Islet of Langerhans (tissue), 1 donor: ENCODE results near the gene CTPS2.

Experiments
- FAIRE-seq: peaks from one replicate; lab custom pipeline; 2011; peaks lifted over from hg19 to GRCh38; lab: Jason Lieb, UNC

Gene CTPS2

DNA sequence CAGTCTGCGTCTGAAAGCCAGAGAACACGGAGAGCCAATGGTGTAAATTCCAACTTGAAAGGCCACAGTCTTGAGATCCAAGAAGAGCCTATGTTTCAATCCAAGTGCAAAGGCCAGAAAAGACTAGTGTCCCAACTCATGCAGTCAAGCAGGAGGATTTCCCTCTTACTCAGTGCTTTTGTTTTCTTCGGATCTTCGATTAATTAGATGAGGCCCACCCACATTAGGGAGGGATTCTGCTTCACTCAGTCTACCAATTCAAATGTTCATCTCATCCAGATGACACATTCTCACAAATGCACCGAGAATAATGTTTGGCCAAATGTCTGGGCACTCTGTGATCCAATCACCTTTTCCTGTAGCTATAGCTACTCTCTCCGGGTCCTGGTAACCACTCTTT, 154.0 kb downstream of the CTPS2 start:
- FAIRE-seq = peak; percentile 84

GRCh38 chrX:16552546-16552945, 159.9 kb downstream of the CTPS2 start:
- no peak for FAIRE-seq

DNA sequence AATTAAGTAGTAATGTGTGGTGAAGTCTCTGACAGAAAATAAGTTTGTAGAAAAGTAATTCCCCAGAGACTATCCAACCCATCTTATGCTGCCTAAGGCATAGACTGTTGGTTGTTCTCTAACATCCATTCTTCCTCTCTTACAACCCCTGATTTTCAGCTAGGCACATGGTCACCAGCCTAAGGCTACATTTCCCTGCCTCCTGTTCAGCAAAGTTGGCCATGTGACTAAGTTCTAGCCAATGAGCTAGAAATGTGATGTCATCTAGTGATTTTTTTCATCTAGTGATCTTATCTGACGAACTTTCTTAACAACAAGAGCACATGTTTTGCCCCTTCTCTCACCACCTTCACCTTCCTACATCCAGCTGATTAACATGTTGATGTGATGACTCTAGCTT, 164.8 kb downstream of the CTPS2 start:
- no peak for FAIRE-seq

DNA sequence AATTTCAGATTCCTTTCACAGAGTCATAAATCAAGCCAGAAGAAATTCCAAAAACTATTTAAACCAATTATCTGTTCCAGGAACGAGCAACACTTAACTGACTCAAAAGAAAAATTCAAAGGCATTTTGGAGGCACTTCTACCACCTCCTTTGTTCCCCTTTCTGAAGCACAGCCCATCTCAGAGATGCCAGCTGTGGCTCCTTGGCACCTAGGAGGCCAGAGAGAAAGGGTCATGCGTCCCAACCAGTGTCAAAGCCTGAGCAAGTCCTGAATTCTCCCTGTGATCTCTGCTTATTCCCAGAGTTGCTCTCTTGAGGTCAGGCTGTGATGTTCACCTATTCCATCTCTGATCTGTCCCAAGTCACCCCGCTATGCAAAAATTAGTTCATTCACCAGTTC, 167.5 kb downstream of the CTPS2 start:
- FAIRE-seq = no peak
